ENCODE data around the gene NCOA5.

GRCh38 chr20:46040902-46041535 lies 48.7 kb downstream of the NCOA5 start:
- TF ChIP-seq CTCF (IDR thresholded peaks at IDR 0.05 in 8 of 11, conservative IDR thresholded peaks at IDR 0.05 in 3 of 11) (no peak), POLR2A (IDR thresholded peaks at IDR 0.05) (no peak), POLR2AphosphoS5 (IDR thresholded peaks at IDR 0.05) (no peak)
